Caco-2 (cell line): Measurements from ENCODE around the gene GBP2. TPM values are rescaled to one million over a fixed set of nuclear protein-coding genes. Genes with fewer than 3 reads are reported as not detected.

Source experiments
- BruUV-seq: library from RNA; stranded (reverse); fragments of 400-500 nt; replicated peaks from 2 replicates; lab custom pipeline; 2021; lab: Mats Ljungman, UMichigan
- CTCF ChIA-PET: fragments of 300-600 bp; sonication (Branson Sonifier 250); formaldehyde crosslinking; loops from one replicate; lab custom pipeline; 2022; ENCODE audit warnings: antibody characterized with exemption; lab: Charles Lee
- POLR2A ChIA-PET: fragments of 300-600 bp; sonication (Branson Sonifier 250); formaldehyde crosslinking; loops from one replicate; lab custom pipeline; 2022; ENCODE audit warnings: antibody characterized with exemption; lab: Charles Lee
- DNase-seq, 2 experiments: peaks; one replicate each; pipeline versions ENCODE4 v3.0.0 to v3.0.0-alpha.2; 2020 to 2022
- H3K27me3 ChIP-seq: replicated peaks from 2 replicates; pipeline ENCODE4 v1.6.0; 2011; ENCODE audit warnings: low read length; ENCODE audit not compliant: control insufficient read depth, insufficient read depth
- H3K36me3 ChIP-seq: 2 replicates; pipeline ENCODE4 v1.5.1; 2011; ENCODE audit warnings: low read length; ENCODE audit not compliant: control insufficient read depth, insufficient read depth
- H3K4me1 ChIP-seq: fragments of 250-450 bp; sonication (Bioruptor Pico); 2 replicates; pipeline ENCODE4 v1.5.1; 2020; ENCODE audit warnings: mild to moderate bottlenecking
- H3K4me3 ChIP-seq: 2 replicates; pipeline ENCODE4 v1.5.1; 2011; ENCODE audit warnings: low read depth, mild to moderate bottlenecking, control low read depth, low read length
- H3K9me3 ChIP-seq: fragments of 250-450 bp; sonication (Bioruptor Pico); 2 replicates; pipeline ENCODE4 v1.5.1; 2020; ENCODE audit warnings: mild to moderate bottlenecking, moderate library complexity
- H3K27ac Mint-ChIP-seq: one replicate; pipeline ENCODE4 v1.8.0; 2022; ENCODE audit warnings: mixed read lengths; ENCODE audit not compliant: unreplicated experiment
- H3K27me3 Mint-ChIP-seq: one replicate; pipeline ENCODE4 v1.8.0; 2022; ENCODE audit warnings: mixed read lengths; ENCODE audit not compliant: insufficient read depth, unreplicated experiment
- H3K36me3 Mint-ChIP-seq: one replicate; pipeline ENCODE4 v1.8.0; 2022; ENCODE audit warnings: mild to moderate bottlenecking, mixed read lengths; ENCODE audit not compliant: insufficient read depth, unreplicated experiment
- H3K4me1 Mint-ChIP-seq: one replicate; pipeline ENCODE4 v1.8.0; 2022; ENCODE audit warnings: low read depth, mixed read lengths; ENCODE audit not compliant: unreplicated experiment
- H3K4me3 Mint-ChIP-seq: one replicate; pipeline ENCODE4 v1.8.0; 2022; ENCODE audit warnings: mild to moderate bottlenecking, moderate library complexity, mixed read lengths; ENCODE audit not compliant: unreplicated experiment
- H3K9me3 Mint-ChIP-seq: one replicate; pipeline ENCODE4 v1.8.0; 2022; ENCODE audit warnings: mixed read lengths; ENCODE audit not compliant: unreplicated experiment
- CTCF ChIP-seq, 2 experiments: fragments of 200-600 bp in 1 of 2; IDR thresholded peaks; 1 replicate in 1 of 2; 2 replicates in 1 of 2; pipeline versions ENCODE4 v1.5.1 to v1.8.0; 2011 to 2022; ENCODE audit warnings: antibody characterized with exemption in 1 of 2, control low read depth in 1 of 2, inconsistent platforms in 1 of 2, low read depth in 1 of 2, low read length in 1 of 2, mild to moderate bottlenecking in 1 of 2, moderate library complexity in 1 of 2; ENCODE audit not compliant: insufficient read depth in 1 of 2, severe bottlenecking in 1 of 2, unreplicated experiment in 1 of 2
- intact Hi-C: fragments of 100-400 bp; cut with micrococcal nuclease; formaldehyde crosslinking; loops from one replicate; pipeline ENCODE4 v1.10.0; 2022; ENCODE audit not compliant: unreplicated experiment
- total RNA-seq: library from RNA; stranded (reverse); gene quantifications from 2 replicates; pipeline ENCODE4 v1.2.3, GENCODE V29; 2022

GBP2 gene
- total RNA-seq, 1 experiment from 2014 or later: 0.23 TPM

- no peak for TF ChIP-seq CTCF (IDR thresholded peaks at IDR 0.05; ENCODE audit: insufficient read depth in 1 of 2, low read depth in 1 of 2, low read length in 1 of 2, severe bottlenecking in 1 of 2, unreplicated experiment in 1 of 2)
Observed at GRCh38 chr1:89070509-89070908, 55.4 kb downstream of the GBP2 start.

GRCh38 chr1:89069951-89070350 lies 56.0 kb downstream of the GBP2 start:
- Histone ChIP-seq H3K9me3 (no peaks in the 10 kb centered on the region), H3K27me3 (no peaks in the 10 kb centered on the region), H3K4me3 (no peak overlapping the region), H3K4me1 (no peaks in the 10 kb centered on the region), H3K36me3 (no peaks in the 10 kb centered on the region)
- BruUV-seq: no TSS peak
- no peak for DNase-seq
- no peak for TF ChIP-seq CTCF (IDR thresholded peaks at IDR 0.05; ENCODE audit: insufficient read depth in 1 of 2, low read depth in 1 of 2, low read length in 1 of 2, severe bottlenecking in 1 of 2, unreplicated experiment in 1 of 2)
- Mint-ChIP-seq H3K9me3 (peaks cover 8% of the 10 kb centered on the region), H3K27me3 (no peaks in the 10 kb centered on the region), H3K36me3 (no peaks in the 10 kb centered on the region), H3K4me3 (no peak overlapping the region), H3K27ac (no peak overlapping the region), H3K4me1 (no peaks in the 10 kb centered on the region)
- CTCF ChIA-PET: no interaction called here
- POLR2A ChIA-PET: no interaction called here
- intact Hi-C loops: loop anchor here (5.0 kb wide), 1 partner anchor 73 kb away; no protein-coding TSS in a partner anchor

More at GRCh38 chr1:89070509-89070908, 55.4 kb downstream of the GBP2 start:
- no peaks in the 10 kb centered on the region for H3K36me3 ChIP-seq
- POLR2A ChIA-PET: no interaction called here
- H3K4me3 ChIP-seq: no peak overlapping the region
- no peaks in the 10 kb centered on the region for H3K27me3 ChIP-seq
- H3K4me1 ChIP-seq: no peaks in the 10 kb centered on the region
- intact Hi-C loops: loop anchor here (5.0 kb wide), 1 partner anchor 73 kb away; no protein-coding TSS in a partner anchor
- H3K9me3 ChIP-seq: no peaks in the 10 kb centered on the region
- BruUV-seq: no TSS peak
- H3K4me3 Mint-ChIP-seq: no peak overlapping the region
- no peaks in the 10 kb centered on the region for H3K36me3 Mint-ChIP-seq
- H3K27ac Mint-ChIP-seq: no peak overlapping the region
- H3K9me3 Mint-ChIP-seq: peaks cover 10% of the 10 kb centered on the region
- DNase-seq: no peak
- H3K27me3 Mint-ChIP-seq: no peaks in the 10 kb centered on the region
- CTCF ChIA-PET: no interaction called here
- no peaks in the 10 kb centered on the region for H3K4me1 Mint-ChIP-seq

GRCh38 chr1:89068291-89068690 lies 57.6 kb downstream of the GBP2 start:
- ChIA-PET POLR2A (no interaction called here), CTCF (no interaction called here)
- Mint-ChIP-seq H3K4me3 (no peak overlapping the region), H3K36me3 (no peaks in the 10 kb centered on the region), H3K4me1 (peaks cover 8% of the 10 kb centered on the region), H3K9me3 (no peaks in the 10 kb centered on the region), H3K27me3 (no peaks in the 10 kb centered on the region), H3K27ac (no peak overlapping the region)
- H3K36me3 ChIP-seq: no peaks in the 10 kb centered on the region
- no TSS peak for BruUV-seq
- no peaks in the 10 kb centered on the region for H3K9me3 ChIP-seq
- no peaks in the 10 kb centered on the region for H3K27me3 ChIP-seq
- TF ChIP-seq CTCF (IDR thresholded peaks at IDR 0.05; ENCODE audit: insufficient read depth in 1 of 2, low read depth in 1 of 2, low read length in 1 of 2, severe bottlenecking in 1 of 2, unreplicated experiment in 1 of 2): no peak
- DNase-seq: no peak
- H3K4me1 ChIP-seq: no peaks in the 10 kb centered on the region
- H3K4me3 ChIP-seq: no peak overlapping the region
- intact Hi-C loops: no loop called here
